GM12872 (cell line): ENCODE data around the gene PKMYT1.

Experiments used
- CTCF ChIP-seq: IDR thresholded peaks from 3 replicates; pipeline ENCODE4 v1.5.1; 2011; ENCODE audit warnings: low read depth, mild to moderate bottlenecking, low read length, moderate library complexity; ENCODE audit not compliant: insufficient read depth

PKMYT1 gene

DNA sequence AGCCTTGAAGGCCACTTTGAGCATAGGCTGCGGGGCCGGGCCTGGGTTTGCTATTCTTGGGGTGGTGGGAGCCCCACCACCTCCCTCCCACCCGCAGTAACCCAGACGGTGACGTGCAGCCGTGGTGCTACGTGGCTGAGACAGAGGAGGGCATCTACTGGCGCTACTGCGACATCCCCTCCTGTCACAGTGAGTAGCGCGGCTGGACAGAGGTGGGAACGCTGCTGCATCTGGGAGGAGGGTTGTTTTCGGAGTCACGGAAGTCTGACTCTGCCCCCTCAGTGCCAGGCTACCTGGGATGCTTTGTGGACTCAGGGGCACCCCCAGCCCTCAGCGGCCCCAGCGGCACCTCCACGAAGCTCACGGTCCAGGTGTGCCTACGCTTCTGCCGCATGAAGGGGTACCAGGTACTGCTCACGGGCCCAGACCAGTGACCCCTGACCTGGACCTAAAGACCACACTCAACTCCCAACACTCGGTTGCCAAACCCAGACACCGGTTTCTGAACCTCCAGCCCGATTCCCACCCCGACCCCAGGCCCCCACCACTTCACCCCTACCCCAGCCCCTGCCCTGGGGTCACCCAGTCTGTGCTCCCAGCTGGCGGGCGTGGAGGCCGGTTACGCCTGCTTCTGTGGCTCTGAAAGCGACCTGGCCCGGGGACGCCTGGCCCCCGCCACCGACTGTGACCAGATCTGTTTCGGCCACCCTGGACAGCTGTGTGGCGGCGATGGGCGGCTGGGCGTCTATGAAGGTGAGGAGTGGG, 14.0 kb downstream of the PKMYT1 start:
- no peak for TF ChIP-seq CTCF

GRCh38 chr16:2964475-2965336, 15.5 kb downstream of the PKMYT1 start:
- no peak for TF ChIP-seq CTCF

- TF ChIP-seq CTCF, result 0 out of 3 replicates have a peak, but pooled peaks have one; percentile 19
These were observed 16.3 kb downstream of the PKMYT1 start, which contains the start of gene KREMEN2 for GRCh38 chr16:2963723-2964474. Gene KREMEN2 (plus strand): TSS chr16:2964275. CDS start chr16:2964521, 246 bp downstream.

GRCh38 chr16:2963074-2963722, 17.0 kb downstream of the PKMYT1 start:
- TF ChIP-seq CTCF, result no peak

DNA sequence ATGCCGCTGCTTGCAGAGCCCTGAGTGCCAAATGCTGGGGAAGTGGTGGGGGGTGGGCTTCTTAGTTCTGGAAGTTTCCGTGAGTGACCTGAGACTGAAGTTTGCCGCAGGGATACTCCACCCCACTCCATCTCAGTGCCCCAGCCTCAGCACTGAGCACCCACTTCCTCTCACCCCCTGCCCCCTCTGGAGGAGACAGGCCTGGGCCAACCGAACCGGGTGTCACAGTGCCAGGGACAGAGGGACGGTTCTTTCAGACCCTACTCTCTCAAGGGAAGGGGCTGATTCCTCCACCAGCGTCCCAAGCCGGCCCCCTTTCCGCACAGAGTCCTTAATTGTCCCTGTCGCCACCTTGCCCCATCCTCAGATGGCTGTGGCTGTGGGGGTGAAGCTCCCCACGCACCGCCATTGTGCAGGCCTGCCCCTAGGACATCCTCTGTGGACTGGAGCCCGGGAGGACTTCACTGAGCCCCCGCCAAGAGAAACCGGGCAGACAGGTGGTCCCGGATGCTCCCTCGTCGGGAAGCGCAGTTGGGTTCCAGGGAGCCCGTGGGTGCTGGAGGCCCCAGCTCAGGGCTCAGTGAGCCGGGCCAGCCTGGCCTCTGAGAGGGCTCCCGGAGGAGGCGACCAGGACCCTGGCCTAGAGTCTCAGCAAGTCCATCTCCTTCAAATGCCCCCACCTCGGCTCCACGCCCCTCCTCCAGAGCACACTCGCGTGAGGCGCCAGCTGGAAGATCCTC, 17.7 kb downstream of the PKMYT1 start:
- TF ChIP-seq CTCF, result no peak

DNA sequence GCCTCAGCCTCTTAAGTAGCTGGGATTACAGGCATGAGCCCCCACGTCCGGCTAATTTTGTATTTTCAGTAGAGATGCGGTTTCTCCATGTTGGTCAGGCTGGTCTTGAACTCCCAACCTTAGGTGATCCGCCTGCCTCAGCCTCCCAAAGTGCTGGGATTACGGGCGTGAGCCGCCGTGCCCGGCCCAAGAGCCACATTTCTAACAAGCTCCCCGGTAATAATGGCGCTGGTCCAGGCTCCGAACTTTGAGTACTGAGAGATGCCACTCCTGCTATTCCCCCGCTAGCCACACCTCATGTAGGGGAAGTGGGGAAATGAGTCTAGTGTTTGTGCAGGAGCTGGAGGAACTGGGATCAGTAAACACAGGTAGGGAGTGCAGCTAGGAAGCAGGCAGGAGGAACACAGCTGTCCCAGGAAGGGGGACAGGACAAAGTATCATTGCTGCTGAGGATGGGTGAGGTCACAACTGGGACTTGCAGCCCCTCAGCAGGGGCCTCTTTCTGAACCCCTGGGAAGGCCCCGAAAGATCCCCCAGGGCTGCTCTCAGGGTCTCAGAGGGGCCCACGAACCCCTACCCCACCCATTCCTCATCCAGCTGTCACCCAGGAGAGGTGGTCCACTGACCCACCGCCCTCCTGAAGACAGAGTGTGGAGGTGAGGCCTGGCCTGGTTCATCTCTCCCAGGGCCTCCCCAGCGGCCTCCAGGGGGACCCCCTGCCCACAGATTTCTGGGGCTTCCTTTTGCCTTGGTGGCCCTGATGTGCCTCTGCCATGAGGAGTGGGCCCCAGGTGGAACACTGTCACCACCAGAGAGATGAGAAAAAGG, 19.8 kb downstream of the PKMYT1 start:
- TF ChIP-seq CTCF, result no peak
